ENCODE results near the gene EDNRA.
A peak's percentile ranks its signal among the peaks of the same experiment; 100 is the strongest.
"Not testable (repeated sequence)": the region's sequence is repeated elsewhere in the genome, so short reads cannot be mapped to it uniquely, and the experiment has no call there.

EDNRA gene

GRCh38 chr4:147480891-147481576, at the start of gene EDNRA:
TSS of gene EDNRA (plus strand) at chr4:147481097. CDS start at chr4:147485682, 4,585 bp downstream.
- DNase-seq (ENCODE audit: low spot score), result no peak

DNA sequence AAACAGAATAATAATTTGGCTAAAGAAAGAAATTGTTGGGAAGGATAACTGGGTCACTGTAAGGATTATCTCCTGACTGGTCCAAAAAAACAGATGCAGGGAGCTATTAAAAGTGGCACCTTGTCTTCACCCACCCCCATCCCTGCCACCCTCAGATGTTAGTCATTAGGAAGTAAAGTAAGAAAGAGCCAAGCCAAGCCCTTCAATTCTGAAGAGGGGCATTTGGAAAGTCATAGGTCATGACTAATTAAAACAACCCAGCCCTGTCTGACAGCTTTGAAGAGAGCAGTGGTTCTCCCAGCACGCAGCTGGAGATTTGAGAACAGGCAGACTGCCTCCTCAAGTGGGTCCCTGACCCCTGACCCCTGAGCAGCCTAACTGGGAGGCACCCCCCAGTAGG, 46.5 kb upstream of the EDNRA start:
- DNase-seq (ENCODE audit: low spot score), result not testable (repeated sequence)

GRCh38 chr4:147440442-147440841, 40.5 kb upstream of the EDNRA start:
- DNase-seq (ENCODE audit: low spot score), result no peak

DNA sequence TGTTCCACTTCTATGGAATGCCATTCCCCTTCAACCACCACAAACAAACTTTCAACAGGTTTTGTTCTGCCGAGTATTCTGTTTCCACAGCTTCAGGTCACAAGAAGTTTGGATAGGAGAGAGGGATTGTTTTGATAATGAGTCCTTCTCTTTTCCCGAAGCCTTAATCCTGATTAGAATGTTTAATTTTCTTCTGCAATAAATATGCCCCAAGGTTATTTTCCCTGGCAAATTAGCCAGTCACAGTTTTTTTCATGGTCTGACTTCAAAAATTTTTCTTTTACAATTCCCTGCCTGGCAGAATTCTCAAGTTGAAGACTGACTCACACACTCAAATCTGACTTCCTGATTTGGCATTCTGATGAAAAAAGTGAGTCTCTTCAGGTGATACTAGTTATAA, 33.1 kb upstream of the EDNRA start:
- no peak for DNase-seq (ENCODE audit: low spot score)

GRCh38 chr4:147453561-147454141, 27.2 kb upstream of the EDNRA start:
- DNase-seq (ENCODE audit: low spot score), result peak; percentile 80

- no peak for DNase-seq (ENCODE audit: low spot score)
These were observed 24.2 kb upstream of the EDNRA start for GRCh38 chr4:147456706-147457105.

DNA sequence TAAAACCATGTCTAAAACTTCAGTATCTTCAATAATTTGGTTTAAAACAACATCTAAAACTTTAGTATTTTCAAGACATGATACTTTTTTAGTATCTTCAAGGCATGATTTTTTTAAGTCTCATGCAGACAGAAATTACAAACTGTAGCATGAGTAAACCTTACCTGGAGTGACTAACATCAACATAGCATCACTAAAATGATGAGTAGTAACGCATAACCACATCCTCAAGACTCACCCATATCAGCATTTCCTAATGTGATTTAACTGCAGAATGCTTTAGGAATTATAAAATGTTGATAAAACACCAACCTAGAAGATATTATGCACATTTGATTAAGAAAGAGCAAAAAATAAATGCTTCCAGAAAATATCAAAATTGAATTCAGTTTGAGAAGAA, 19.7 kb upstream of the EDNRA start:
- no peak for DNase-seq (ENCODE audit: low spot score)

- no peak for DNase-seq (ENCODE audit: low spot score)
These were observed 17.8 kb upstream of the EDNRA start for GRCh38 chr4:147463065-147463464.

- no peak for DNase-seq (ENCODE audit: low spot score)
These were observed 15.4 kb upstream of the EDNRA start for GRCh38 chr4:147465461-147465860.

GRCh38 chr4:147477439-147477838, 3.5 kb upstream of the EDNRA start:
- DNase-seq (ENCODE audit: low spot score), result no peak

GRCh38 chr4:147479376-147479775, 1.5 kb upstream of the EDNRA start:
- DNase-seq (ENCODE audit: low spot score), result no peak

DNA sequence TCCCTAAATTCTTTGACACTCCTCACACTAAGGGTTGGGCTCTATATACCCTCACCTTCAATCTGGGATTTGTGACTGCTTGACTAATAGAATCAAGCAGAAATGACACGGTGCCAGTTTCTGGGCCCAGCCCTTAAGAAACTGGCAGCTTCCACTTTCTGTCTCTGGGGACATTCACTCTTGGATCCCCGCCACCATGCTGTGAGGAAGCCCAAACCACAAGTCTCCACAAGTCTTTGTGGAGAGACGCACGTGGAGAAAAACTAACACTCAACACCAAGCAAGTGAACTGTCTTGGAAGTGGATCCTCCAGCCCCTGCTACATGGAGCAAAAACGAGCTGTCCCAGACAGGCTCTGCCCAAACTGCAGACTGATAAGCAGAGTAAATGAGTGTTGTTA, 1.1 kb upstream of the EDNRA start:
- DNase-seq (ENCODE audit: low spot score), result no peak

DNA sequence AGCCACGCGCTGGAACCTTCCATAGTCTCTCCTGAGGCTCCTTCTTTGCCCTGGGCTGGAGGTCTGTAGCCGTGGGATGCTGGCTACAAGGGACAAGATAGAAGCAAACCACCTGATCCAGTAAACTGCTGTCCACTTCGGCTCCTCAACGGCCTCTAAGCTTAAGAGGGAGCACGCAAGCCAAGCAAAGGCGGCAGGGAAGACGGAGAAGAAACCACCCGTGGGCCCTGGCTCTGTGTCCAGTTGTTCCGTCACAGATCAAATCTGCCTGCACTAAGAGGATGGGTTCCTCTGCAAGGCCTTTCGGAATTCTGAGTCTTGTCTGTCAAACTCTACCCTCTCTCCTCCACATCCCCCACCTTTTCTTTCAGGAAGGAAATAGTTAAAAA, 401 bp upstream of the EDNRA start:
- DNase-seq (ENCODE audit: low spot score), result no peak

GRCh38 chr4:147481577-147482109, 746 bp downstream of the EDNRA start:
- no peak for DNase-seq (ENCODE audit: low spot score)

DNA sequence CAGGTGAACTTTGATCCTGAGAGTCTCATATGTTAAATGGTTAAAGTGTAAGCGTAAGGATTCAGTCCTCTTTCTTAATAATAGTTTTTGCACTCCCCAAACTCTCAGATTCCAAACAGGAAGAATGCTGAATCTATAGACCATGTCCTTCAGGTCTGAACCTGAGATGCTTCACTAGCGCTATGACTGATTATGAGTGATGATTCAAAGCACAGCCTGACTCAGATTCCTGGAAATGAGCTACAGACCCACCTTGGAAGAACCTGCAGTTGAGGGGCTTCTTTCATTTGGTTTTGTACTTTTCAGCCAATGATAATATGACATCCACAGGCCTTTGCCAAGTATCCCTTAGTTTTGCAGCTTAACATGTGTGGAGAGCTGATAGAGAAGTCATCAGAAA, 1.4 kb downstream of the EDNRA start:
- no peak for DNase-seq (ENCODE audit: low spot score)

DNA sequence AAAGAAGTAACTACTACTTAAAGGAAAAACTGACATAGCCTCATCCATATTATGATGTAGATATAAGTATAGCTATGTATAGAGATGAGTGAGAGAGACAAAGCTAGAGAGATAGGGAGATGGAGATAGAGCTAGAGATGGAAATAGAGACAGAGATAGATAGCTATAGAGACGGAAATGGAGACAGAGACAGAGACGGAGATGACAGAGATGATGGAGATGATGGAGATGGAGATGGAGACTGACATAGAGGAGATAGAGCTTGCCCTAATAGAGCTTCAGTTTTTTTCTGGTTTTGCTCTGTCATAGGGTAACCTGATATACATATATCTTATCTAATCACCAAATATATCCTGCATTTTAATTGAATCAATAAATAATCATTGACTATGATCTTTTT, 4.3 kb downstream of the EDNRA start:
- no peak for DNase-seq (ENCODE audit: low spot score)

GRCh38 chr4:147487616-147488015, 6.7 kb downstream of the EDNRA start:
- DNase-seq (ENCODE audit: low spot score), result no peak

DNA sequence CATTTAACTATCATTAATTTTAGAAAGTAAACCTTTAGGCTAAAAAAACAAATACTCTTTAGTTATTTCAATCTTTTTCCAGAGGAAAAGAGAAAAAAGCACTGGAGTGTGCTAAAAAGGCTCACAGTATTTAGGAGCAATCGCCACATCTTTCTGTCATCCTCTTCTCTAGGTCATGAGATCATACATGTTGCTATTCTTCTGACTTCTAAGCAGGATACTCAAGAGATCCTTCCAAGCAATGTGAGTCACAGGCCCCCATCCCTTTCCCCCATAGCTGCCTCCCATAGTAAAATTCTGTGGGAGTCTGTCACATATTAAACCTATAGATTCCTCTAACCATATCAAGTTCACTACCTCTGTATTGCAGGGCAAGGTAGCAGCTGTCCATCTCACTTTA, 7.7 kb downstream of the EDNRA start:
- no peak for DNase-seq (ENCODE audit: low spot score)

DNA sequence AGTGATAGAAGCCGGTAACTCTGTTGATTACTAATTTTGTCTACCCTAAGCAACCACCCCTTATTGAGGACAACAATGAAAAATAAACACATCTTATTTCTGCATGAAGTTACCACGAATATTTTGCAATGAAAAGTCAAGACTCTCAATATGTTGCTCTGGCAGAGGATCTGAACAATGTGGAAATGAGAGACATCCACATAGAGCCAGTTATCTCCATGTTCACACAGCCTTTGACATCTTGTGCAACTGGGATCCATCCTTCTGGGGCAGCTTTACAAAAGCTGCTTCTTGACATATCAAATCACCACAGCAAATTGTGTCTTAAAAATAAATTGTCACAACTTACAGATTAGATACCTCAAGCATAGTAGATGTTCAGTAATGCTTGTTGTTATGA, 10.2 kb downstream of the EDNRA start:
- no peak for DNase-seq (ENCODE audit: low spot score)

DNA sequence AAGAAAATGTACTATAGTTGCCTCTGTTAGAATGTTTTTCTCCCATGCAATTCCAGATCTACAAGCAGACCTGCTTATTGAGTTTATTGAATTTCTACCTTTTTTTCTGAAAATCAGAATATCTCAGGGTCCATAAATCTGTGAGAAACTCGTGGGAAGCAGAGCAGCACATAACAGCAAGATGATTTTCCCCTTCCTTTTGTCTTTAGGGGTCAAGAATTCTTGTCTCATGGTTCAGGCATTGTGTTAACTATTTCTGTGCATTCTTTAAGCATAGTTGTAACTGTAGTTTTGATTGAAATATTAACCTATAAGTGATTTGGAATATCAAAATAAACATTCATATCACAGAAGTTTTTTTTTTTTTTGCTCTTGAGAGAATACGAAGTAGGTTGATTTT, 11.4 kb downstream of the EDNRA start:
- no peak for DNase-seq (ENCODE audit: low spot score)

GRCh38 chr4:147492761-147493160, 11.9 kb downstream of the EDNRA start:
- DNase-seq (ENCODE audit: low spot score), result no peak

DNA sequence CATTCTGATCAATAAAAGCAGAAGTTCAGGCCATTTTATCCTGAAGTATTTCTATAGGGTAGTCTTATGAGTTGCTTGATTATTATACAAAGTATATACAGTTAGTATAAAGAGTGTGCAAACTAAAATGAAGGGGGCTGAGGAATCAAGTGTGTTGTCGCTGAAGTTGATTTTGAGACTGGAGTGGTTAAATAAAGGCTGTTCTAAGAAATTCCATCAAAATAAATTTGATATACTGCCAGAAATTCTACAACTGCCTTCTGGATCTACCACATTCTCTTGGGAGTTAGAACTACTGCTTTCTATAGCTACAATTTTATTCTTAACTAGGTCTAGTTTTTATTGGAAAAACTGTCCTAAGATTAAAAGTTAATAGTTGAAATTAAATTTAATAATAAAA, 12.4 kb downstream of the EDNRA start:
- DNase-seq (ENCODE audit: low spot score), result no peak

- no peak for DNase-seq (ENCODE audit: low spot score)
These were observed 13.4 kb downstream of the EDNRA start for GRCh38 chr4:147494301-147494700.

- no peak for DNase-seq (ENCODE audit: low spot score)
These were observed 15.6 kb downstream of the EDNRA start for GRCh38 chr4:147496500-147496899.

Data from SW480 (cell line).